Posterior vena cava (tissue), 2 donors: Measurements from ENCODE around the gene USHBP1. TPM values are rescaled to one million over a fixed set of nuclear protein-coding genes. Genes with fewer than 3 reads are reported as not detected.
A peak's percentile ranks its signal among the peaks of the same experiment; 100 is the strongest.

Experiments
- DNase-seq: peaks from one replicate; pipeline ENCODE4 v3.0.0-alpha.2; 2020; ENCODE audit warnings: low spot score
- intact Hi-C, 2 donors: fragments of 100-400 bp; cut with DNase I; formaldehyde crosslinking; loops; one replicate each; pipeline versions ENCODE4 v1.14.1 to v1.14.2; 2022 to 2023
- total RNA-seq, 2 donors: library from RNA; stranded (reverse); fragmentation: NEBNext Ultra II Directional; extraction: Animal tissue kit (Norgen Biotek cat#: 25700); gene quantifications; one replicate each; pipeline ENCODE4 v1.2.1, GENCODE V29; 2021
- donor health status: DM: yes; HTN: yes; CAD: no.
- donor health status: DM: yes; HTN: yes; CAD: no.

Gene USHBP1
- total RNA-seq, 2 donors from 2014 or later, result 4.8 to 5.7 TPM

DNA sequence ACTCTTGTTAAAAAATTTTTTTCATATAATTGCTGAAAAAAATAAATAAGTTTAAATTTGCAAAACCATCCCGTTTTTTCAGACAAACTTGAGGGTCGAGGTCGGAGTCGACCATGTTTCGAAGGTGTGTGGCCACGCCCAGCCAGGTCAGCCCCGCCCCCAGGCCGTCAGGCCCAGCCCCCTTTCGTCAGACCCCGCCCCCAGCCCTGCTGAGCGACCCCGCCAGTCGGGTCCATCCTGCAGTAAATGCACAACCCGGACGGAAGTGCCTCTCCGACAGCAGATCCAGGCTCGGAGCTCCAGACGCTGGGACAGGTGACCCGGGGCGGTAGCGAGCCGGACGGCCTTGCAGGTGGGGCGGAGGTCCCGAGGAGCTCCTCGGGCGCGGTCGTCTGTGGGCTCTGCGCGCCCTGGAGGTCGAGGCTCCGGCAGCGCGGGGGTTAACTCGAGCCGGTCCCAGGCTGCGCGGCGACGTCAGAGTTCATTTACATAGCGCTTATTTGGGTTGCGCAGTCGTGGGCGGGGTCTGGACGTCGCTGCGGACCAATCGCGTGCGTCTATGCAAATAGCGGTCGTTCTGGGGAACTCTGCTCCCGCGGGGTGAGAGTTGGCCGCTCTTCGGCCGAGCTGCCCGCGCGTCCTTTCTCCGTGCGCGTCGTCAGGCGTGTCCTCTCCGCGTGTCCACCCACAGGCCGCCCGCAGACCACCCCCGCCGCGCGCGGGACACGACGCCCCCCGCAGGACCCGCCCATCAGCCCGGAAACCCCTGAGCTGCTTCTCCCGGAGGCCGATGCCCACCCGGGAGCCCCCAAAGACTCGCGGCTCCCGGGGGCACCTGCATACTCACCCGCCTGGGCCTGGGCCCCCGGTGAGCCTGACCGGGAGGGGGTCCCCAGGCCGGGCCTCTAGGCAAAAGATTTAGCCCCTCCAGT, 38.3 kb downstream of the USHBP1 start, which contains the start of gene OCEL1:
Gene OCEL1, plus strand, starts transcription at position 225 of the 932 bp plus-strand sequence. Its CDS starts 22 bp downstream, at position 247.
- intact Hi-C loops, result no loop called here

DNA sequence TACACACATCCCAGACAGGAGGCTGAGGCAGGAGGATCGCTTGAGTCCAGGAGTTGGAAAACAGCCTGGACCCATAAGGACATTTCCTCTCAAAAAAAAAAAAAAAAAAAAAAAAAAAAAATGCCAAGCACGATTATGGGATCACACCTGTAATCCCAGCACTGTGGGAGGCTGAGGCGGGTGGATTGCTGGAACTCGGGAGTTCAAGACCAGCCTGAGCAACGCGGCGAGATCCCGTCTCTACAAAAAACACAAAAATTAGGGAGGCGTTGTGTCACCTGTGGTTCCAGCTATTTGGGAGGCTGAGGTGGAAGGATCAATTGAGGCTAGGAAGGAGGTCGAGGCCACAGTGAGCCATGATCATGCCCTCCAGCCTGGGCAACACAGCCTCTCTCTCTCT, 39.5 kb downstream of the USHBP1 start:
- intact Hi-C loops, result no loop called here
- DNase-seq, result no peak

More for the DNA sequence above, 38.3 kb downstream of the USHBP1 start, which contains the start of gene OCEL1:
- peak; percentile 100 for DNase-seq

DNA sequence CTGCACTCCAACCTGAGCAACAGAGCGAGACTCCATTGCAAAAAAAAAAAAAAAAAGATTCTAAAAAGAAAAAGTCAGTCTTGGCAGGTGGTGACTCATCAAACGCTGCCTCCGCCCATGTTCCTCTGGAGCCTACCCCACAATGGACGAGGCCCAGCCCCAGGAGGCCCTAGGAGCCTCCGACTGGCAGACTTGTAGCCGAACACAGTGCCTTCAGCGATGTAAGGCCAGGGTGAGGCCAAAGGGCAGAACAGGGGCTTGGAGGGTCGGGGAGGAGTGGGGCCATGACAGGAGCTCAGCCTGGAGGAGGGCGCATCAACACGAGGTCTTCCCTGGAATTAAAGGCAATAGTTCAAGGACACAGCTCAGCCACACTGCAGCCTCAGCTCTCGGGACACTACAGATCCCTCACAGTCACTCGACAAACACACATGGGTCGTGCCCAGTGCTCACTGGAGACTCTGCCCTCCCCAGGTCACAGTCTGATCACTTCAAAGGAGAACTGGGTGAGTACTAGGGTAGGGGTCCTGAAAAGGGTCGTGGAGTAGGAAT, 44.3 kb downstream of the USHBP1 start:
- intact Hi-C loops, result loop anchor here in 1 of 2 donors (5.0 kb wide), 1 partner anchor 153 kb away; no protein-coding TSS in a partner anchor
- peak; percentile 88 for DNase-seq

GRCh38 chr19:17219286-17219685, 45.3 kb downstream of the USHBP1 start:
- intact Hi-C loops, result no loop called here
- DNase-seq, result no peak

GRCh38 chr19:17216058-17216670, 48.4 kb downstream of the USHBP1 start:
- intact Hi-C loops, result no loop called here

DNA sequence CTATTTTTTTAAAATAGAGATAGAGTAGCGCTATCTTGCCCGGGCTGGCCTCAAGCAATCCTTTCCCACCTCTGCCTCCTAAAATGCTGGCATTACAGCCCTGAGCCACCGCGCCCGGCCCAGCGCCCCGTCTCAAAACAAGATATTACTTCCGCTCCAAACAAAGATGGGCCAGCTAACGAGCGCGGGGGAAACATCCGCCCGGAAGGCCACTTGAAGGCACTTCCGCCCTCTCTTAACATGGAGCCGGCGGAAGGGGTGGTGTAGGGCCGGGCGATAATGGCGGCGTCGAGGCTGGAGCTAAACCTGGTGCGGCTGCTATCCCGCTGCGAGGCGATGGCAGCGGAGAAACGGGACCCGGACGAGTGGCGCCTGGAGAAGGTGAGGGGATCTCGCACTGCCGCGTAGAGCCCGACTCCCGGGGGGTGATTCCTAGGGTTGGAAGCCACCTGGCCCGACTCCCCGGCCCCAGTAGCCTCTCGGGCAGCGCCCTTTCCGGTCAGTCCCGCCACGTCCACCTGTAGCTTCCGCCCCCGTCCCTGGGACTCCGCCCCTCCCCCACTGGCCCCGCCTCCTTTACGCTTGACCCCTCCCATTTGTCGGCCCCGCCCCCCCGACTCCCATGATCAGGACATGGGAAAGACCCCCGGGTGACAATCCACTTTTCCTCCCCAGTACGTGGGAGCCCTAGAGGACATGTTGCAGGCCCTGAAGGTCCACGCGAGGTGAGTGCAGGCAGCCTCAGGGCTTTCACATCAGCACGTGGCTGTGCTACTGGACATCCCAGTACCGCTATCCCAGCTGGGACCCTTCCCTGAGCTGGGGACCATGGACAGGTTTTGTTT, 49.2 kb downstream of the USHBP1 start, which contains the start of gene USE1:
Gene USE1, plus strand, starts transcription at position 231 of the 845 bp plus-strand sequence. Its CDS starts 49 bp downstream, at position 280.
- intact Hi-C loops, result no loop called here
- peak; percentile 97 for DNase-seq

More at GRCh38 chr19:17216058-17216670, 48.4 kb downstream of the USHBP1 start:
- DNase-seq, result no peak

- no peak for DNase-seq
- intact Hi-C loops, result no loop called here
Observed at GRCh38 chr19:17214508-17215126, 49.9 kb downstream of the USHBP1 start.

- intact Hi-C loops, result no loop called here
Observed at GRCh38 chr19:17213334-17213733, 51.2 kb downstream of the USHBP1 start.

DNA sequence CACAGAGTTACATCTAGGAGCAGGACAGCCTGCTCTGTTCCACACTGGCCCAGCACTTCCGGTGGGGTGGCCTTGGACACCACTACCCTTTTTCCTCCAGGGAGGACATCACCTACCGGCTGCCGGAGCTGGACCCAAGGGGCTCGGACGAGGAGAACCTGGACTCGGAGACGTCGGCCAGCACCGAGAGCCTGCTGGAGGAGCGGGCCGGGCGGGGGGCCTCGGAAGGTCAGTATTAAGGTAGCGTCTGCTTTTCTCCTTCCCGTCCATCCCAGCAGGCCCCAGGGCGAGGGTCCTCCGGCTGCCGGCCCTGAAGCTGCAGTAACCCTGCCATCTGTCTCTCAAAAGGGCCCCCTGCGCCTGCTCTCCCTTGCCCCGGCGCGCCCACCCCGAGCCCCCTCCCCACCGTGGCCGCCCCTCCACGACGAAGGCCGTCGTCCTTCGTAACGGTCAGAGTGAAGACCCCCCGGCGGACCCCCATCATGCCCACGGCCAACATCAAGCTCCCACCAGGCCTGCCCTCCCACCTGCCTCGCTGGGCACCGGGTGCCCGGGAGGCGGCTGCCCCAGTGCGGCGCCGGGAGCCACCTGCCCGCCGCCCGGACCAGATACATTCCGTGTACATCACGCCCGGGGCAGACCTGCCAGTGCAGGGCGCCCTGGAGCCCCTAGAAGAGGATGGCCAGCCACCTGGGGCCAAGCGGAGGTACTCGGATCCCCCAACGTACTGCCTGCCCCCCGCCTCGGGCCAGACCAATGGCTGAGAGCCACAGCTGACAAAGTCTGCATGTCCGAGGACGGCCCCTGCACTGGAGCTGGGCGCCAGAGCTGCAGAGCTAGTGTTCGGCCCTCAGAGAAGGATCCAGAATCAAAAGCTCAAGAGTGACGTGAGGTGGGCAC, 52.7 kb downstream of the USHBP1 start:
- intact Hi-C loops, result loop anchor here in 1 of 2 donors (1.0 kb wide), 1 partner anchor 23 kb away; no protein-coding TSS in a partner anchor
- no peak for DNase-seq

More at GRCh38 chr19:17213334-17213733, 51.2 kb downstream of the USHBP1 start:
- no peak for DNase-seq

- intact Hi-C loops, result no loop called here
- DNase-seq, result no peak
Observed at GRCh38 chr19:17210296-17210695, 54.2 kb downstream of the USHBP1 start.

GRCh38 chr19:17209126-17210036, 55.2 kb downstream of the USHBP1 start:
- no peak for DNase-seq
- intact Hi-C loops, result loop anchor here in 1 of 2 donors (5.0 kb wide), 1 partner anchor 73 kb away; the partner anchor contains the start of gene ANKLE1

DNA sequence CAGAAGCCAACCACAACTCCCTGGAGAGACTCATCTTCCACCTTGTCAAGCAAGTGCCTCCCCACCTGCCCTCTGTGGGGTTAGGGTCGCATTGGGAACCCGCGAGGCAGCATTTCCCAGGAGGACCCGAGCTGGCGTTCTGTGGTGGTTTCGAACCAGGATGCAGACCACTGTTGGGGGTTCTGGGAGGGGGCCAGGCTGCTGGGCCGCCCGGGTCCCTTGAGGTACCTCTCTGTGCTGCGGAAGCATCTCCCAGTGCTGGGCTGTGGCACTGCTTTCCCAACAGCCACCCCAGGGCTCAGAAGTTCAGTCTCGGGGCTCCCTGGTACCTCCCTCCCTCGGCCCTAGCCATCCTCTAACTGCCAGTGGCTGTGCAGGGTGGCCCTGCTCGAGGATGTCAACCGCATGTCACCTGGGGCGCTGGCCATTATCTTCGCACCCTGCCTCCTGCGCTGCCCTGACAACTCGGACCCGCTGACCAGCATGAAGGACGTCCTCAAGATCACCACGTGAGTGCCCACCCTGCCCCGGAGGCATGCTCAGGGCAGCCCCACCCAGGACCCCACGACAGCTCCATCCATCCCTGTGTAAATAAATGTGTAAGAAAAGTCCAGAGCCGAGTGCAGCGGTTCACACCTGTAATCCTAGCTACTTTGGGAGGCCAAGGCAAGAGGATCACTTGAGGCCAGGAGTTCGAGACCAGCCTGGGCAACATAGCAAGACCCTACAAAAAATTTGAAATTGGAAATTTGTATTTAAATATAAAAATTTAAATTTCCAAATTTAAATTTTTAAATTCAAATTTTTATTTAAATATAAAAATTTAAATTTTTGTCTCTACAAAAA, 57.6 kb downstream of the USHBP1 start:
- peak; percentile 79 for DNase-seq
- intact Hi-C loops, result loop anchor here in 1 of 2 donors (5.0 kb wide), 1 partner anchor 75 kb away; the partner anchor contains the start of gene ANKLE1

- no peak for DNase-seq
- intact Hi-C loops, result loop anchor here in 1 of 2 donors (5.0 kb wide), 1 partner anchor 77 kb away; the partner anchor contains the start of gene ANKLE1
Observed at GRCh38 chr19:17205237-17206140, 59.1 kb downstream of the USHBP1 start.

DNA sequence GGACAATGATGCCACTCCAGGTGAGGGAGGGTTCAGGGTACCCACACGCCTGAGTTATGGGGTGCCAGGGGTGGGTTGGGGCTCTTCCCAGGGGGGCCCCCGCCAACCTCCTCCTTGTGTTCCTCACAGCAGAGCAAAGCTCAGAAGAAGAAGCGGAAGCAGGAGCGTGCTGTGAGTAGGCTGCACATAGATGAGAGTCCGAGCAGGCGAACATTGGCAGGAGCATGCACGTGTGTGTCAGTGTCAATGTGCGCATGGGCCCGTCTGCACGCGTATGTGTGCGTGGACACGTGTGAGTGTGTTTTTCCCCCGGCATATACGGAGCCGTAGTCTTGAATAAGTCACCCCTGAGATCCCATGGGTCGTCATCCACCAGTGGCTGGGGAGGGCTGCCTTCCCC, 61.8 kb downstream of the USHBP1 start:
- no peak for DNase-seq
- intact Hi-C loops, result no loop called here
